ENCODE data around the gene STEAP1. TPM values are rescaled to one million over a fixed set of nuclear protein-coding genes. Genes with fewer than 3 reads are reported as not detected.

The STEAP1 gene
- total RNA-seq, 4 donors from 2014 or later: 1.5 to 6.0 (median 3.1) TPM

GRCh38 chr7:90201500-90202195 lies 47.4 kb downstream of the STEAP1 start:
- no peaks in the 10 kb centered on the region for H3K27me3 ChIP-seq
- H3K4me1 ChIP-seq: no peaks in the 10 kb centered on the region
- H3K4me3 ChIP-seq: no peak overlapping the region
- TF ChIP-seq POLR2A (IDR thresholded peaks at IDR 0.05) (no peak), CTCF (IDR thresholded peaks at IDR 0.05) (no peak), EP300 (IDR thresholded peaks at IDR 0.05) (no peak), POLR2AphosphoS5 (IDR thresholded peaks at IDR 0.05) (no peak)
- no peaks in the 10 kb centered on the region for H3K9me3 ChIP-seq
- WGBS: 93% methylated on average over 2 of the region's 2 CpGs
- no peak overlapping the region for H3K27ac ChIP-seq
- no peaks in the 10 kb centered on the region for H3K36me3 ChIP-seq
- no peak for DNase-seq (ENCODE audit: low spot score in 2 of 2)

GRCh38 chr7:90207956-90208355 lies 53.7 kb downstream of the STEAP1 start:
- WGBS: 90% methylated on average over 1 of the region's 1 CpG
- TF ChIP-seq CTCF (IDR thresholded peaks at IDR 0.05) (no peak), POLR2AphosphoS5 (IDR thresholded peaks at IDR 0.05) (no peak), EP300 (IDR thresholded peaks at IDR 0.05) (no peak), POLR2A (IDR thresholded peaks at IDR 0.05) (no peak)
- H3K4me3 ChIP-seq: no peak overlapping the region
- peaks cover 22% of the 10 kb centered on the region for H3K4me1 ChIP-seq
- H3K9me3 ChIP-seq: no peaks in the 10 kb centered on the region
- H3K36me3 ChIP-seq: no peaks in the 10 kb centered on the region
- no peaks in the 10 kb centered on the region for H3K27me3 ChIP-seq
- DNase-seq (ENCODE audit: low spot score in 2 of 2): no peak
- no peak overlapping the region for H3K27ac ChIP-seq

GRCh38 chr7:90209776-90210175 lies 55.5 kb downstream of the STEAP1 start:
- no peaks in the 10 kb centered on the region for H3K9me3 ChIP-seq
- H3K36me3 ChIP-seq: no peaks in the 10 kb centered on the region
- no peak for DNase-seq (ENCODE audit: low spot score in 2 of 2)
- H3K4me3 ChIP-seq: no peak overlapping the region
- no peak for TF ChIP-seq EP300 (IDR thresholded peaks at IDR 0.05)
- no peak for TF ChIP-seq CTCF (IDR thresholded peaks at IDR 0.05)
- no peak for TF ChIP-seq POLR2A (IDR thresholded peaks at IDR 0.05)
- no peak for TF ChIP-seq POLR2AphosphoS5 (IDR thresholded peaks at IDR 0.05)
- no peaks in the 10 kb centered on the region for H3K27me3 ChIP-seq
- H3K4me1 ChIP-seq: peaks cover 22% of the 10 kb centered on the region
- no peak overlapping the region for H3K27ac ChIP-seq
- 26% methylated on average over 1 of the region's 1 CpG for WGBS

- Histone ChIP-seq H3K4me1 (peaks cover 22% of the 10 kb centered on the region), H3K36me3 (no peaks in the 10 kb centered on the region), H3K27me3 (no peaks in the 10 kb centered on the region), H3K4me3 (no peak overlapping the region), H3K27ac (peak overlapping the region; percentile 71), H3K9me3 (no peaks in the 10 kb centered on the region)
- no peak for DNase-seq (ENCODE audit: low spot score in 2 of 2)
- WGBS: 74% methylated on average over 5 of the region's 5 CpGs
- TF ChIP-seq EP300 (IDR thresholded peaks at IDR 0.05) (no peak), POLR2AphosphoS5 (IDR thresholded peaks at IDR 0.05) (no peak), CTCF (IDR thresholded peaks at IDR 0.05) (no peak), POLR2A (IDR thresholded peaks at IDR 0.05) (no peak)
Measured at GRCh38 chr7:90210475-90210874, 56.2 kb downstream of the STEAP1 start.

- no peaks in the 10 kb centered on the region for H3K9me3 ChIP-seq
- no peak for TF ChIP-seq POLR2AphosphoS5 (IDR thresholded peaks at IDR 0.05)
- TF ChIP-seq CTCF (IDR thresholded peaks at IDR 0.05): no peak
- no peak for TF ChIP-seq EP300 (IDR thresholded peaks at IDR 0.05)
- no peak for TF ChIP-seq POLR2A (IDR thresholded peaks at IDR 0.05)
- DNase-seq (ENCODE audit: low spot score in 2 of 2): no peak
- H3K36me3 ChIP-seq: no peaks in the 10 kb centered on the region
- peaks cover 22% of the 10 kb centered on the region for H3K4me1 ChIP-seq
- no peaks in the 10 kb centered on the region for H3K27me3 ChIP-seq
- peak overlapping the region; percentile 71 for H3K27ac ChIP-seq
- H3K4me3 ChIP-seq: peak overlapping the region; percentile 73
- whole genome bisulfite sequencing: 37% methylated on average over 11 of the region's 11 CpGs
Measured at GRCh38 chr7:90210981-90211380, 56.7 kb downstream of the STEAP1 start.

Measured in suprapubic skin (tissue), 4 donors.